CD14-positive monocyte (primary cell): ENCODE measurements around the gene MYO5C. TPM values are rescaled to one million over a fixed set of nuclear protein-coding genes. Genes with fewer than 3 reads are reported as not detected.

Experiments used
- DNase-seq, 3 donors: peaks; one replicate each; pipeline ENCODE4 v3.0.0-alpha.2; 2011 to 2022
- H2AFZ ChIP-seq: 2 replicates; pipeline ENCODE4 v1.6.0; 2012; ENCODE audit warnings: mild to moderate bottlenecking, low read depth, low read length, inconsistent platforms; ENCODE audit not compliant: insufficient read depth, poor library complexity, severe bottlenecking
- H3K27ac ChIP-seq, 2 donors: 1 replicate in 1 of 2; 2 replicates in 1 of 2; pipeline ENCODE4 v1.5.1; 2012 to 2013; ENCODE audit warnings: low read length in 2 of 2, control low read depth in 1 of 2, inconsistent platforms in 1 of 2, low read depth in 1 of 2, mild to moderate bottlenecking in 1 of 2
- H3K27me3 ChIP-seq, 2 donors: one replicate each; pipeline versions ENCODE4 v1.6.0 to v1.6.1; 2011 to 2013; ENCODE audit warnings: low read length in 2 of 2; ENCODE audit not compliant: control insufficient read depth in 2 of 2, insufficient read depth in 2 of 2
- H3K36me3 ChIP-seq, 2 donors: replicated peaks in 1 of 2; 1 replicate in 1 of 2; 2 replicates in 1 of 2; pipeline versions ENCODE4 v1.5.1 to v1.6.1; 2012 to 2013; ENCODE audit warnings: low read length in 2 of 2, control low read depth in 1 of 2, inconsistent platforms in 1 of 2, mild to moderate bottlenecking in 1 of 2; ENCODE audit not compliant: insufficient read depth in 2 of 2, control insufficient read depth in 1 of 2
- H3K4me1 ChIP-seq, 2 donors: 1 replicate in 1 of 2; 2 replicates in 1 of 2; pipeline versions ENCODE4 v1.5.1 to v1.6.1; 2012 to 2013; ENCODE audit warnings: low read length in 2 of 2, control low read depth in 1 of 2, inconsistent platforms in 1 of 2, mild to moderate bottlenecking in 1 of 2, moderate library complexity in 1 of 2; ENCODE audit not compliant: insufficient read depth in 2 of 2, control insufficient read depth in 1 of 2
- H3K4me2 ChIP-seq: replicated peaks from 2 replicates; pipeline ENCODE3; 2012; ENCODE audit warnings: low read length, moderate library complexity, mild to moderate bottlenecking; ENCODE audit not compliant: poor library complexity, severe bottlenecking; ENCODE audit errors: extremely low read depth
- H3K4me3 ChIP-seq, 3 experiments: fragments of 200-600 bp in 1 of 3; sonication (generic) in 1 of 3; replicated peaks in 1 of 3; 1 replicate in 2 of 3; 2 replicates in 1 of 3; pipeline ENCODE4 v1.5.1; 2011 to 2013; ENCODE audit warnings: low read length in 3 of 3, mild to moderate bottlenecking in 3 of 3, control low read depth in 2 of 3, low read depth in 2 of 3, inconsistent platforms in 1 of 3, moderate library complexity in 1 of 3
- H3K79me2 ChIP-seq: 2 replicates; pipeline ENCODE4 v1.6.0; 2012; ENCODE audit warnings: mild to moderate bottlenecking, control low read depth, inconsistent platforms, low read length, moderate library complexity; ENCODE audit not compliant: insufficient read depth
- H3K9ac ChIP-seq: 2 replicates; pipeline ENCODE4 v1.6.0; 2017; ENCODE audit warnings: low read length, mild to moderate bottlenecking; ENCODE audit not compliant: insufficient read depth, poor library complexity, severe bottlenecking
- H3K9me3 ChIP-seq, 2 donors: replicated peaks in 1 of 2; 1 replicate in 1 of 2; 2 replicates in 1 of 2; pipeline versions ENCODE4 v1.5.1 to v1.6.1; 2012 to 2013; ENCODE audit warnings: low read length in 2 of 2, control low read depth in 1 of 2; ENCODE audit not compliant: control insufficient read depth in 1 of 2, insufficient read depth in 1 of 2
- H4K20me1 ChIP-seq: 2 replicates; pipeline ENCODE4 v1.6.0; 2012; ENCODE audit warnings: mild to moderate bottlenecking, low read length, control low read depth, moderate library complexity; ENCODE audit not compliant: insufficient read depth
- H3K27ac Mint-ChIP-seq, 7 donors: one replicate each; pipeline ENCODE4 v1.8.0; 2020; ENCODE audit warnings: mild to moderate bottlenecking in 7 of 7, mixed read lengths in 7 of 7, moderate library complexity in 6 of 7, inconsistent platforms in 2 of 7
- H3K27me3 Mint-ChIP-seq, 3 donors: one replicate each; pipeline ENCODE4 v1.8.0; 2021 to 2022; ENCODE audit warnings: low read depth in 3 of 3, mild to moderate bottlenecking in 3 of 3, mixed read lengths in 3 of 3, moderate library complexity in 3 of 3, inconsistent platforms in 1 of 3
- H3K36me3 Mint-ChIP-seq, 2 donors: one replicate each; pipeline ENCODE4 v1.8.0; 2020; ENCODE audit warnings: mixed read lengths in 2 of 2, inconsistent platforms in 1 of 2, mild to moderate bottlenecking in 1 of 2
- H3K4me1 Mint-ChIP-seq: one replicate; pipeline ENCODE4 v1.8.0; 2020; ENCODE audit warnings: mild to moderate bottlenecking, mixed read lengths
- H3K4me3 Mint-ChIP-seq, 2 donors: one replicate each; pipeline ENCODE4 v1.8.0; 2020; ENCODE audit warnings: mild to moderate bottlenecking in 2 of 2, mixed read lengths in 2 of 2, moderate library complexity in 1 of 2
- H3K9me3 Mint-ChIP-seq, 7 donors: one replicate each; pipeline ENCODE4 v1.8.0; 2020 to 2022; ENCODE audit warnings: mixed read lengths in 7 of 7, mild to moderate bottlenecking in 6 of 7, moderate library complexity in 6 of 7, inconsistent platforms in 2 of 7
- CTCF ChIP-seq: fragments of 200-600 bp; IDR thresholded peaks from one replicate; pipeline ENCODE4 v1.8.0; 2022; ENCODE audit warnings: antibody characterized with exemption, mild to moderate bottlenecking
- WGBS: methylation state at CpG from one replicate; pipeline ENCODE4 v1.1.5; 2013; ENCODE audit warnings: missing lambda C conversion rate; ENCODE audit not compliant: insufficient coverage; 5-methylcytosine and 5-hydroxymethylcytosine counted together
- intact Hi-C, 2 donors: fragments of 100-400 bp; cut with micrococcal nuclease; formaldehyde crosslinking; loops; one replicate each; pipeline versions ENCODE4 v1.15.0 to v1.15.1; 2023
- polyA plus RNA-seq, 3 donors: library from polyadenylated mRNA; depleted of rRNA in 1 of 3; unstranded in 2 of 3; stranded (reverse) in 1 of 3; fragments of 300-500 nt in 2 of 3; fragments of >200 nt in 1 of 3; fragmentation: Illumina TruSeq in 2 of 3; gene quantifications; 1 replicate in 2 of 3; 2 replicates in 1 of 3; pipeline ENCODE4 v1.2.3, GENCODE V29; 2012 to 2021

MYO5C gene
- polyA plus RNA-seq, 3 donors, result 0.20 TPM; not detected in 2

- peaks cover under 1% of the 10 kb centered on the region for H3K79me2 ChIP-seq
- no peak for TF ChIP-seq CTCF
- H3K27ac Mint-ChIP-seq, result no peak overlapping the region
- no peaks in the 10 kb centered on the region for H4K20me1 ChIP-seq
- intact Hi-C loops, result no loop called here
- no peak overlapping the region for H3K4me3 Mint-ChIP-seq
- no peak overlapping the region for H3K4me3 ChIP-seq
- H3K4me1 Mint-ChIP-seq, result peaks cover 2% of the 10 kb centered on the region
- no peaks in the 10 kb centered on the region for H3K36me3 Mint-ChIP-seq
- H3K9me3 ChIP-seq, result no peaks in the 10 kb centered on the region
- no peaks in the 10 kb centered on the region for H3K4me1 ChIP-seq
- peaks cover 0 to 4% (median 0%) of the 10 kb centered on the region in 7 donors for H3K9me3 Mint-ChIP-seq
- H3K27ac ChIP-seq, result no peak overlapping the region
- peaks cover 0 to 4% (median 2%) of the 10 kb centered on the region in 3 donors for H3K27me3 Mint-ChIP-seq
- no CpG with 5 or more reads among the region's 2 CpGs for WGBS
- no peak for DNase-seq
- H3K4me2 ChIP-seq, result no peak overlapping the region
- no peaks in the 10 kb centered on the region for H3K36me3 ChIP-seq
- no peaks in the 10 kb centered on the region for H3K27me3 ChIP-seq
- H3K9ac ChIP-seq, result no peak overlapping the region
- no peak overlapping the region for H2AFZ ChIP-seq
Measured at GRCh38 chr15:52172869-52173268, 122.7 kb downstream of the MYO5C start.

GRCh38 chr15:52171807-52172206, 123.8 kb downstream of the MYO5C start:
- no peak overlapping the region for H2AFZ ChIP-seq
- intact Hi-C loops, result no loop called here
- H3K9me3 ChIP-seq, result no peaks in the 10 kb centered on the region
- H3K27ac ChIP-seq, result no peak overlapping the region
- no peaks in the 10 kb centered on the region for H3K4me1 ChIP-seq
- H3K9ac ChIP-seq, result no peak overlapping the region
- Mint-ChIP-seq H3K27me3 (peaks cover 0 to 3% (median 2%) of the 10 kb centered on the region in 3 donors), H3K36me3 (no peaks in the 10 kb centered on the region), H3K27ac (no peak overlapping the region), H3K4me1 (peaks cover 2% of the 10 kb centered on the region), H3K4me3 (no peak overlapping the region), H3K9me3 (peaks cover 0 to 4% (median 0%) of the 10 kb centered on the region in 7 donors)
- H3K36me3 ChIP-seq, result no peaks in the 10 kb centered on the region
- no peaks in the 10 kb centered on the region for H4K20me1 ChIP-seq
- TF ChIP-seq CTCF, result no peak
- DNase-seq, result no peak
- H3K4me2 ChIP-seq, result no peak overlapping the region
- H3K79me2 ChIP-seq, result no peaks in the 10 kb centered on the region
- H3K4me3 ChIP-seq, result no peak overlapping the region
- no CpG with 5 or more reads among the region's 1 CpG for WGBS
- no peaks in the 10 kb centered on the region for H3K27me3 ChIP-seq
